ENCODE results near the gene PMM2.

The PMM2 gene

GRCh38 chr16:8878523-8878911 lies 80.9 kb downstream of the PMM2 start:
- Histone ChIP-seq H3K4me3 (no peak overlapping the region), H3K9me3 (no peaks in the 10 kb centered on the region), H3K36me3 (no peaks in the 10 kb centered on the region), H3K4me1 (peaks cover 0 to 8% (median 2%) of the 10 kb centered on the region in 4 donors), H3K27me3 (peaks cover 0 to 10% of the 10 kb centered on the region in 2 donors), H3K27ac (no peak overlapping the region)
- no peak for TF ChIP-seq CTCF (IDR thresholded peaks at IDR 0.05)
- intact Hi-C loops (cut with DNase I; ENCODE audit: low total_unique reads) = no loop called here
- no peak for DNase-seq

DNA sequence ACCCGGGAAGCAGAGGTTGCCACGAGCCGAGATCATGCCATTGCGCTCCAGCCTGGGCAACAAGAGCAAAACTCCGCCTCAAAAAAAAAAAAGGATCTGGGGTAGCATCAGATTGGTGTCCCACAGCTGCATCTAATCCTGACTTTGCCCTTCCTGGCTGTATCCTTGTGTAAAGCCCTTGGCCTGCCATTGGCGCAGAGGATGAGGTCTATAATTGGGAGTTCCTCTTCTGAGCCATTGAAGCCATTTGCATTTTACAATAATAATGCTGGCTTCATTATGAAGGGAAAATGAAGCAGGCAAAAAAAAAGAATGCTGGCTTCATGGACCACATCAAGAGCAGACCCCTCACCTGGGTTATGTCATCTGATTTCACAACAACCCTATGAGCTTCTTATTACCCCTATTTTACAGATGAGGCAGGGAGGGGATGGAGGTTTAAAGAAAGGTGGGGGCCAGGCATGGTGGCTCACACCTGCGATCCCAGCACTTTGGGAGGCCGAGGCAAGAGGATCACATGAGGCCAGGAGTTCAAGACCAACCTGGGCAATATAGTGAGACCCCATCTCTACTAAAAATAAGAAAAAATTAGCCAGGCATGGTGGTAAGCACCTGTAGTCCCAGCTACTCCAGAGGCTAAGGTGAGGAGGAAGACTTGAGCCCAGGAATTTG lies 83.3 kb downstream of the PMM2 start:
- intact Hi-C loops (cut with DNase I; ENCODE audit: low total_unique reads) = loop anchor here (5.0 kb wide), 1 partner anchor 314 kb away; no protein-coding TSS in a partner anchor

DNA sequence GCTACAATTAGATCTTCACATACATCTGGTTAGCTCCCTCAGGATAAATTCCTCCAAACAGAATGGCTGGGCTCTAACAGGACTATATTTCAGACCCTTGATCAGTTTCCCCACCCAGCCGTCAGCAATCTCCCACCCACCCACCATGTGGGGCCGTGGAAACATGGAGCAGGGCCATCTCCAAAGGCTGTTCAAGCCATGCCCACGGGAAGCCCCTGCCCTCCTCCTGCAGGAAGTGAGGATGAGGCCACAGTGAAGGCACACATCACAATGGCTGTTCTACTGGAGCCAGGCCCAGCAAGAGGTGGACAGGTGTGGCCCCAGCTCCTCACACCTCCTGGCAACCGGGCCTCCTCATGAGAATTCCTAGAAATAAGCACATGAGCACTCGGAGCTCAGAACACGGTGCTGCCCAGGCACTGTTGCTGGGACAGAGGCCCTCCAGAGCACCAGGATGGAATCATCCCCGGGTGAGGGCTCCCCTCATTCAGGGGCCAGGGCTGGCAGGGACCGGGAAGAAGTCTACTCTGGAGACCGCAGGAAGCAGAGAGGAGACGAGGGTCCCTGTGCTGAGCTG lies 84.5 kb downstream of the PMM2 start, which contains the start of gene LITAFD:
Gene LITAFD (plus strand): TSS at position 311 of the 577 bp plus-strand sequence. CDS start 2,005 bp downstream, outside the sequence.
- DNase-seq = no peak
- peaks cover 0 to 15% (median 7%) of the 10 kb centered on the region in 4 donors for H3K4me1 ChIP-seq
- no peak within 1 kb of the TSS for H3K4me3 ChIP-seq
- H3K9me3 ChIP-seq = no peaks in the 10 kb centered on the region
- H3K27ac ChIP-seq = no peak within 1 kb of the TSS
- intact Hi-C loops (cut with DNase I; ENCODE audit: low total_unique reads) = loop anchor here (5.0 kb wide), 1 partner anchor 315 kb away; no protein-coding TSS in a partner anchor
- peaks cover 0 to 15% of the 10 kb centered on the region in 2 donors for H3K27me3 ChIP-seq
- H3K36me3 ChIP-seq = no peaks in the 10 kb centered on the region
- TF ChIP-seq CTCF (IDR thresholded peaks at IDR 0.05) = no peak

More for the DNA sequence above, 83.3 kb downstream of the PMM2 start:
- Histone ChIP-seq H3K4me3 (no peak overlapping the region), H3K36me3 (no peaks in the 10 kb centered on the region), H3K27ac (no peak overlapping the region), H3K27me3 (peaks cover 0 to 15% of the 10 kb centered on the region in 2 donors), H3K4me1 (peaks cover 0 to 8% (median 2%) of the 10 kb centered on the region in 4 donors), H3K9me3 (no peaks in the 10 kb centered on the region)
- no peak for DNase-seq
- no peak for TF ChIP-seq CTCF (IDR thresholded peaks at IDR 0.05)

GRCh38 chr16:8882725-8883377 lies 85.2 kb downstream of the PMM2 start:
- H3K9me3 ChIP-seq = no peaks in the 10 kb centered on the region
- no peak for TF ChIP-seq CTCF (IDR thresholded peaks at IDR 0.05)
- intact Hi-C loops (cut with DNase I; ENCODE audit: low total_unique reads) = loop anchor here (5.0 kb wide), 1 partner anchor 316 kb away; no protein-coding TSS in a partner anchor
- H3K27ac ChIP-seq = no peak overlapping the region
- H3K4me3 ChIP-seq = no peak overlapping the region
- H3K27me3 ChIP-seq = peaks cover 0 to 15% of the 10 kb centered on the region in 2 donors
- DNase-seq = no peak
- peaks cover 0 to 15% (median 7%) of the 10 kb centered on the region in 4 donors for H3K4me1 ChIP-seq
- peaks cover 0 to 5% (median 0%) of the 10 kb centered on the region in 3 donors for H3K36me3 ChIP-seq

DNA sequence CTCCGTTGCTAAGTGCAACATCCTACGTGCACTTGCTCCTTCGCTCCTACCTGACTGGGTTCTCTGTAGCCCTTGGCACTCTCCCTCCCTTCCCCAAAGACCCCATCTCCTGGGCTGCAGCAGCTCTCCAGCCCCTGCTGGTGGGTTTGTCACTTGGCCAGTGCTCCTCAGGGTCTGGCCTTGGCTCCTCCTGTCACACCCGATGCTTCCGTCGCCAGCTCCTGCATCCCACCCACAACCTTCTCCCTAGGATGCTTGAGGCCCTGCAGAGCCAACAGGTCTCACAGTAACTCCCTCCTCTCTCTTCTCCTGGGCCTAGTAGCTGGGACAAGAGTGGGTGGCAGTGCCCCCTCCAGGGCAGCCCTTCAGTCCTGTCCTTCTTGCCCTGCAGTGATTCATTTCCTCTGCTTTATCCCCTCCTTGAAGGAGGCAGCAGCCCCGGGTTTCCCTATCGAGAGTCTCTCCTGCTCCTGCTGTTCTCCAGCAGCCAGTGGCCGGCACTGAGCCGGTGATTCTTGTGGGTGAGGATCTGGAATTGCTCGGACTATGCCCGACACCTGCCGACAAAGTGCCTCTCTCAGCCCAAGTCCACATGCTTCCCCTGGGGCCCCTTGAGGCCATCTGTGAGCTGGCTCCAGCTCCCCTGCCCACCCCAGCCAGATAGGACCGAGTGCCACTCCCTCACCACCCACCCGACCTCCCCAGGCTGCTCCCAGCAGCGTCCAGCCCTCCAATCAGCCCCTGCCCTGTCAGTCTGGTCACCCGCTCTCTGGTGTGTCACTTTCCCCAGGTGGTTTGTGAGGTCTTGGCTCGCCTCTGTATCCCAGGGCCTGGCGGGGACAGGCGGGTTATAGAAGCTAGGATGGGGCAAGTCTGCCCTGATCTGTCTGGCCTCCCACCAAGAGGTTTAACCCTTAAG lies 88.3 kb downstream of the PMM2 start:
- no peak for TF ChIP-seq CTCF (IDR thresholded peaks at IDR 0.05)
- Histone ChIP-seq H3K4me1 (peaks cover 0 to 16% (median 7%) of the 10 kb centered on the region in 4 donors), H3K4me3 (no peak overlapping the region), H3K27ac (no peak overlapping the region), H3K9me3 (no peaks in the 10 kb centered on the region), H3K36me3 (peaks cover 10 to 25% (median 16%) of the 10 kb centered on the region in 3 donors), H3K27me3 (peaks cover 0 to 8% of the 10 kb centered on the region in 2 donors)
- DNase-seq = no peak
- intact Hi-C loops (cut with DNase I; ENCODE audit: low total_unique reads) = loop anchor here (5.0 kb wide), 1 partner anchor 224 kb away; no protein-coding TSS in a partner anchor
